ENCODE results near the gene SETDB2. TPM values are rescaled to one million over a fixed set of nuclear protein-coding genes. Genes with fewer than 3 reads are reported as not detected.

Gene SETDB2
- total RNA-seq, 1 experiment from 2014 or later: 14.7 TPM

GRCh38 chr13:49464085-49464484 is 20.0 kb downstream of the SETDB2 start:
- Histone ChIP-seq H3K36me3 (ENCODE audit: control insufficient read depth, insufficient read depth, low read length) (peaks cover 5% of the 10 kb centered on the region), H3K9me3 (peaks cover 11% of the 10 kb centered on the region; the same call in 1 of the 2 replicates), H3K27me3 (replicated peaks; ENCODE audit: control insufficient read depth, insufficient read depth, low read length) (no peaks in the 10 kb centered on the region), H3K4me1 (no peaks in the 10 kb centered on the region), H3K4me3 (ENCODE audit: low read depth, low read length) (no peak overlapping the region)
- Mint-ChIP-seq H3K9me3 (ENCODE audit: unreplicated experiment) (peaks cover 24% of the 10 kb centered on the region), H3K27me3 (ENCODE audit: insufficient read depth, unreplicated experiment) (no peaks in the 10 kb centered on the region), H3K4me3 (ENCODE audit: unreplicated experiment) (no peak overlapping the region), H3K4me1 (ENCODE audit: low read depth, unreplicated experiment) (peaks cover 6% of the 10 kb centered on the region), H3K36me3 (ENCODE audit: insufficient read depth, unreplicated experiment) (peaks cover 46% of the 10 kb centered on the region), H3K27ac (ENCODE audit: unreplicated experiment) (no peak overlapping the region)
- POLR2A ChIA-PET: no interaction called here
- TF ChIP-seq, protein P1, sequence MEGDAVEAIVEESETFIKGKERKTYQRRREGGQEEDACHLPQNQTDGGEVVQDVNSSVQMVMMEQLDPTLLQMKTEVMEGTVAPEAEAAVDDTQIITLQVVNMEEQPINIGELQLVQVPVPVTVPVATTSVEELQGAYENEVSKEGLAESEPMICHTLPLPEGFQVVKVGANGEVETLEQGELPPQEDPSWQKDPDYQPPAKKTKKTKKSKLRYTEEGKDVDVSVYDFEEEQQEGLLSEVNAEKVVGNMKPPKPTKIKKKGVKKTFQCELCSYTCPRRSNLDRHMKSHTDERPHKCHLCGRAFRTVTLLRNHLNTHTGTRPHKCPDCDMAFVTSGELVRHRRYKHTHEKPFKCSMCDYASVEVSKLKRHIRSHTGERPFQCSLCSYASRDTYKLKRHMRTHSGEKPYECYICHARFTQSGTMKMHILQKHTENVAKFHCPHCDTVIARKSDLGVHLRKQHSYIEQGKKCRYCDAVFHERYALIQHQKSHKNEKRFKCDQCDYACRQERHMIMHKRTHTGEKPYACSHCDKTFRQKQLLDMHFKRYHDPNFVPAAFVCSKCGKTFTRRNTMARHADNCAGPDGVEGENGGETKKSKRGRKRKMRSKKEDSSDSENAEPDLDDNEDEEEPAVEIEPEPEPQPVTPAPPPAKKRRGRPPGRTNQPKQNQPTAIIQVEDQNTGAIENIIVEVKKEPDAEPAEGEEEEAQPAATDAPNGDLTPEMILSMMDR (IDR thresholded peaks at IDR 0.05; ENCODE audit: insufficient read depth in 1 of 2, low read depth in 1 of 2, low read length in 1 of 2, severe bottlenecking in 1 of 2, unreplicated experiment in 1 of 2): no peak
- CTCF ChIA-PET: interaction anchor here (0.6 kb wide), 1 partner anchor 28 kb away, joined by 3 read pairs; no protein-coding TSS in a partner anchor
- DNase-seq: no peak
- no TSS peak for BruUV-seq (replicated peaks)
- intact Hi-C loops (cut with micrococcal nuclease; ENCODE audit: unreplicated experiment): no loop called here

DNA sequence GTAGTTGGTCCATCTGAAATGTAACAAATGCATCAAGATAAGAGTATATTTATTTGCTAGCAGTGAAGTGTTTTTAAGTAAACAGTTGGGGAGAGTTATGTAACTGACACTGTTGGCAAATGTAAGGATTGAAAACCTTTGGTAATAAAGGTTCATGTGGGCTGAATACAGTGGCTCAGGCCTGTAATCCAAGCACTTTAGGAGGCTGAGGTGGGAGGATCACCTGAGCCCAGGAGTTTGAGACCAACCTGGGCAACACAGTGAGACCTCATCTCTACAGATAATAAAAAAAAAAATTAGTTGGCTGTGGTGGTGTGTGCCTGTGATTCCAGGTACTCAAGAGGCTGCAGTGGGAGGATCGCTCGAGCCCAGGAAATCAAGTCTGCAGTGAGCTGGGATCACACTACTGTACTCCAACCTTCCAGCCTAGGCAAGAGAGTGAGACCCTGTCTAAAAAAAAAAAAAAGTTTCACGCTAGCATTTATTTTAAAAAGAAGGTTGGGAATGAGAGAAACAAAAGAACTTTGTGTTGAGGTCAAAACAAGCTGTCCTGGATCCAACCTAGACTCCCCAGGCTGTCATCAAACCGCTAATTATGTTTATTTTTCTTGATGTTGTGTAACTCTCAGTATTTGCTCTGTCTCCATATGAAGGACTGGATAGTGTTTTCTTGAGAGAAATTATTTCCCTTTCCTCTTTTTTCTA is 20.7 kb downstream of the SETDB2 start:
- CTCF ChIA-PET: interaction anchor here (0.7 kb wide), 1 partner anchor 55 kb away, joined by 3 read pairs; no protein-coding TSS in a partner anchor
- Mint-ChIP-seq H3K9me3 (ENCODE audit: unreplicated experiment) (peaks cover 24% of the 10 kb centered on the region), H3K27ac (ENCODE audit: unreplicated experiment) (no peak overlapping the region), H3K27me3 (ENCODE audit: insufficient read depth, unreplicated experiment) (no peaks in the 10 kb centered on the region), H3K4me1 (ENCODE audit: low read depth, unreplicated experiment) (peaks cover 6% of the 10 kb centered on the region), H3K4me3 (ENCODE audit: unreplicated experiment) (no peak overlapping the region), H3K36me3 (ENCODE audit: insufficient read depth, unreplicated experiment) (peaks cover 52% of the 10 kb centered on the region)
- TF ChIP-seq, protein P1 (IDR thresholded peaks at IDR 0.05; ENCODE audit: insufficient read depth in 1 of 2, low read depth in 1 of 2, low read length in 1 of 2, severe bottlenecking in 1 of 2, unreplicated experiment in 1 of 2): no peak
- intact Hi-C loops (cut with micrococcal nuclease; ENCODE audit: unreplicated experiment): no loop called here
- Histone ChIP-seq H3K27me3 (replicated peaks; ENCODE audit: control insufficient read depth, insufficient read depth, low read length) (no peaks in the 10 kb centered on the region), H3K4me3 (ENCODE audit: low read depth, low read length) (no peak overlapping the region), H3K36me3 (ENCODE audit: control insufficient read depth, insufficient read depth, low read length) (peaks cover 5% of the 10 kb centered on the region), H3K9me3 (peaks cover 11% of the 10 kb centered on the region; the same call in 1 of the 2 replicates), H3K4me1 (no peaks in the 10 kb centered on the region)
- DNase-seq: no peak
- POLR2A ChIA-PET: no interaction called here
- BruUV-seq (replicated peaks): no TSS peak

- no peak for DNase-seq
- Histone ChIP-seq H3K9me3 (peaks cover 11% of the 10 kb centered on the region; the same call in 1 of the 2 replicates), H3K4me1 (no peaks in the 10 kb centered on the region), H3K4me3 (ENCODE audit: low read depth, low read length) (no peak overlapping the region), H3K27me3 (replicated peaks; ENCODE audit: control insufficient read depth, insufficient read depth, low read length) (no peaks in the 10 kb centered on the region), H3K36me3 (ENCODE audit: control insufficient read depth, insufficient read depth, low read length) (peaks cover 5% of the 10 kb centered on the region)
- ChIA-PET POLR2A (no interaction called here), CTCF (no interaction called here)
- intact Hi-C loops (cut with micrococcal nuclease; ENCODE audit: unreplicated experiment): no loop called here
- peaks cover 24% of the 10 kb centered on the region for H3K9me3 Mint-ChIP-seq (ENCODE audit: unreplicated experiment)
- TF ChIP-seq, protein P1 (IDR thresholded peaks at IDR 0.05; ENCODE audit: insufficient read depth in 1 of 2, low read depth in 1 of 2, low read length in 1 of 2, severe bottlenecking in 1 of 2, unreplicated experiment in 1 of 2): no peak
- no peaks in the 10 kb centered on the region for H3K27me3 Mint-ChIP-seq (ENCODE audit: insufficient read depth, unreplicated experiment)
- no peak overlapping the region for H3K27ac Mint-ChIP-seq (ENCODE audit: unreplicated experiment)
- H3K36me3 Mint-ChIP-seq (ENCODE audit: insufficient read depth, unreplicated experiment): peaks cover 59% of the 10 kb centered on the region
- peaks cover 6% of the 10 kb centered on the region for H3K4me1 Mint-ChIP-seq (ENCODE audit: low read depth, unreplicated experiment)
- no peak overlapping the region for H3K4me3 Mint-ChIP-seq (ENCODE audit: unreplicated experiment)
- no TSS peak for BruUV-seq (replicated peaks)
Measured at GRCh38 chr13:49466292-49466838, 22.3 kb downstream of the SETDB2 start.

All from Caco-2 (cell line).